GM15510 (cell line): ENCODE data around the gene OPRM1.

Source experiments
- POLR2A ChIP-seq: IDR thresholded peaks from 3 replicates; pipeline ENCODE4 v1.6.1; 2011; ENCODE audit warnings: borderline replicate concordance; ENCODE audit not compliant: insufficient read length; ENCODE audit errors: extremely low read depth

The OPRM1 gene

DNA sequence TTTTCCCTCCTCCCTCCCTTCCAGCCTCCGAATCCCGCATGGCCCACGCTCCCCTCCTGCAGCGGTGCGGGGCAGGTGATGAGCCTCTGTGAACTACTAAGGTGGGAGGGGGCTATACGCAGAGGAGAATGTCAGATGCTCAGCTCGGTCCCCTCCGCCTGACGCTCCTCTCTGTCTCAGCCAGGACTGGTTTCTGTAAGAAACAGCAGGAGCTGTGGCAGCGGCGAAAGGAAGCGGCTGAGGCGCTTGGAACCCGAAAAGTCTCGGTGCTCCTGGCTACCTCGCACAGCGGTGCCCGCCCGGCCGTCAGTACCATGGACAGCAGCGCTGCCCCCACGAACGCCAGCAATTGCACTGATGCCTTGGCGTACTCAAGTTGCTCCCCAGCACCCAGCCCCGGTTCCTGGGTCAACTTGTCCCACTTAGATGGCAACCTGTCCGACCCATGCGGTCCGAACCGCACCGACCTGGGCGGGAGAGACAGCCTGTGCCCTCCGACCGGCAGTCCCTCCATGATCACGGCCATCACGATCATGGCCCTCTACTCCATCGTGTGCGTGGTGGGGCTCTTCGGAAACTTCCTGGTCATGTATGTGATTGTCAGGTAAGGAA is at the start of gene OPRM1:
TSS of gene OPRM1 (plus strand) at position 10 of the 612 bp plus-strand sequence. CDS start at position 315, 305 bp downstream.
- no peak for TF ChIP-seq POLR2A

DNA sequence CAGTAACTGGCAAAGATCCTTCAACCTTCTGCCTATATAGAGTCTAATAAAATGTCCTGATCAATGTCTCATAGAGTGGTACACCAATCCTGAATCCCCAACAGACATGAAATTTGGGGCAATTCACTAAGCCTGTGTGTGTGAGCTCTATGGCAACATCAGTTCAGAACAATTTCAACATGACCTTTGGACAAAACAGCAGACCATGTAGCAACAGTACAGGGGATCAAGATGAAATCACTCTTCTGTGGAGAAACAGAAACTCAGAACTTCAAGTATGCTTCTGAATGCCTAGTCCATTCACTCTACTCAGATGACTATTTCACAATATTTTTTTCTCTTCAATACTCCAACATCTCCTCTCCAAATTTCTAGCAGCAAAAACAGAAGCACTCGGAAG is 49.1 kb upstream of the OPRM1 start:
- TF ChIP-seq POLR2A, result no peak

DNA sequence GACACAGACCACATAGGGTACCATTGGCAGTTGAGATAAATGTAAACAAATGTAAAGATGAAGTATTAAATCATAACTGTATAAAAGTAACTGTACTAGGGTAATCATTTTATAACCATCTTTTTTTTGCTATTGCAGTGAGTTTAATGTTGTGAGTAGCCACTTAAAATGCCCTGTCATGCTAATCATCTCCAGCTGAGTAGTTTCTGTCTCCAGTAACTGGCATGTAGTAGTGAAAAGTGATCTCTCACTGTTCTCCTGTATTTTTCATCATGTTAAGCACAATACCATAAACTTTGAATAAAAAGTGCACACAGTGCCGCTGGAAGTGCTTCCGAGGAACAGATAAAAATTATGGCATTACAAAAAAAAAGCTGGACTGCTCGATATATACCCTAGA is 45.0 kb upstream of the OPRM1 start:
- TF ChIP-seq POLR2A, result no peak

DNA sequence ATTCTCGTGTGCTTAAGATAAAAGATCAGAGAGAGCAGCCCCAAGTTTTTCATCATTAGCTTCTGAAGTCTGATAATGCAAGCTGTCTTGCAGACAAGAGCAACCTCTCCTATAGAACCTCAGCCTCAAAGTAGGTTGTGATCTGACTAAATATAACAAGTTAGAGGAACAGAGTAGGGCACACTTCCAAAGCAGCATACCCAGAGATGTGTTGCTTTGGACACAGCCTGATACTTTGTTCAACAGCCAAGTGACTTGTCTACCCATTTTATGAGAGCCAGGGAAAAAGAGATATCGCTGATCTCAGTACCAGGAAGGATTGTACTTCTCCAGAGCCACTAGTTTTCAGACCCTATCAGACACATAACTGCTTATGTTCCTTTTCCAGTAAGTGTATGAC is 44.2 kb upstream of the OPRM1 start:
- no peak for TF ChIP-seq POLR2A

DNA sequence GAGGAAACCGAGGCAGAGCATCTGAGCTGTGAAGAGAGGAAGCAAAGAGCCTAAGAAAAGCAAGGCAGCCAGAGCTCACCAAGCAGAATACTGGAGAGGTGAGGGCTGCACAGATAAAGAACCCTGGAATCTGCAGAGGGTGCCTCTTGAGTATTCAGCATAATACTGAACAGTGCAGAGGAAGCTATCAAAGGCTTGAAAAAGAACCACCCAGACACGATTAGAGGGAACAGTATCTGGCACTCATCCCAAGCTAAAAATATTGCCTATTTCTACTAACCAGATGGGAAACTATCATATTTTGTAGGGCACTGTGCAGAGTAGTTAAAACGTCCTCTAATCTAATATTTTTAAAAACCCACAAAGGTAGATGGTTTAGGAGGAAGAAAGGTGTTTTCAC is 41.8 kb upstream of the OPRM1 start:
- TF ChIP-seq POLR2A, result no peak

DNA sequence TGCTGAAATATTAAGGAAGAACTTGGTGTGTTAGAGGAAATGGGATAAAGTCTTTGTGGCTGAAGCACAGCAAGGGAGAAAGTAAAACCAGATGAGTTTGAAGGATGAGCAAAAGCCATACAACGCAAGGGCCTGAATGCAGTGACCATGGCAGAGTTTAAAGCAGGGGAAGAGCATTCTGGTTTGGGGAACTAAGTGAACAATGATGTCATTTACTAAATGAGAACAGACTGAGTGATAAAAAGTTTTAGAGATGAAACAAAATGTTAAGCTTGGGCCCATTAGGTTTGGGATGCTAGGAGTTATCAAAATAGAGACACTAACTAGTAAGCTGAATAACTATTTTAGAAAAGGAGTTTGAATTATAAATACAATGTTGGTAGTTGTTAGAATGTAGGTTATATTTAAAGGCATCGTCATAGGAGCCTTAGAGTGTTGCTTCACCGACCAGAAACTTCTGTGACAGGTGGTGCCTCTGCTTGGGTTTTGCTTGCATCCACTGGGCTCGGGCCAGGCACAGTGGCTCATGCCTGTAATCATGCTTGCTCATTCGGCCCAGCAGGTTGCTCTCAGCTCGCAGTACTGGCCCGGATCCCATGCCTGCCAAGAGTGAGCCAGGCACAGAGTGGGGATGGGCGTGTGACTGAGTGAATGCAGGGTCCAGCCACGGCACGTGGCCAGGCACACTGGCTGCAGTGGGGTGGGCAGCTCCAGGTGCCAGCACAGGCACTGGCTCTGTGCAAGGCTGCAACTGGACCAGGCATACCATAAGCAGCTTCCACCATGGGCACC is 37.4 kb upstream of the OPRM1 start:
- TF ChIP-seq POLR2A, result no peak

DNA sequence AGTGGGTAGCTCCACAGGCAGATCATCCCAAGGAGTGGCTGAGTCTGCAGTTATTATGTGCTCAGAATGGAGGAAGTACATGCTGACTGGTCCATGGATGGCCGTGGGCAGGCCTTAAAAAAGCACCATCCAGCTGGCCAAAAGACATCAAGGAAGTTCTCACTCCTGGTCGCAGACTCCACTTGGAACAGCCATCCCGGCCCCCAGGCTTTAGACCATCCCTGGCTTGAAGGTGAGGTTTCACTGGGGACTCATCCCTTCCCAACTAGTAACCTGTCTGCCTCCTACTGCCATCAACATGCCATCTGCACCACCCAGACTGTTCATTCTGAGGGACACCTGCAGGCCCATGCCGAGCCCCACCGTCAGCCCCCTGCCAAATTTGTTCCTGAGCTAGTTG is 36.1 kb upstream of the OPRM1 start:
- no peak for TF ChIP-seq POLR2A

DNA sequence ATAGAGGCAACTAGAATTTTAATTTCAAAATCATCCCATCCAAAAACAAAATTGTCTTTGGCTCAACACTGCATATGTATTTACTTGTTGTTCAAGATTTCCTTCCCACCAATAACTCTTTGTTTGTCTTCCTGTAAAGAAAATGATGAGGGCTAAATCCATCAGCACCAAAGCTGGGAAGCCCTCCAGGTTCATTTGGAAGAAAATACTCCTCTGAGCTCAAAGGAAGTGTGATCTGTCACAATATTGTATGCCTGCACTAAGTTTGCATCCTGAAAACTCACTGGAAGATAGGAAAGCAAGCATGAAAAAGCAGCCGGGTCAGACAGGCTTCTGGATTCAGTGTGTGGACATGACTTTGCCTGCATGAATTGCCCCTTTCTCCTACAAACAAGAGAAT is 28.7 kb upstream of the OPRM1 start:
- TF ChIP-seq POLR2A, result no peak

DNA sequence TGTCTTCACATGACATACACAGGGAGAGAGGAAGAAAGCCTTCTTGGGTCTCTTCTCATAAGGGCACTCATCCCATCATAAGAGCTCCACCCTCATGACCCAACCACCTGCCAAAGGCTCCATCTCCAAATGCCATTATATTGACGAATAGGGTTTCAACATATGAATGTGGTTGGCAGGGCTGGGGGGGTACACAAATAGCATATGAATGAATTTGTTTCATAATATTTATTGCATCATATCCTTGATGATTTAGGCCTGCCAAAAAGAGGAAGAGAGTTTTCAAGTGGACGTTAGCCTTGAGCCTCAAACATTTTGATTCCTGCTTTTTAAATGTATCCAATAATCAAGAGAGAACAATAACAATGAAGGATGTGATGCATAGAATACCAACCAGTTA is 26.2 kb upstream of the OPRM1 start:
- TF ChIP-seq POLR2A, result no peak

DNA sequence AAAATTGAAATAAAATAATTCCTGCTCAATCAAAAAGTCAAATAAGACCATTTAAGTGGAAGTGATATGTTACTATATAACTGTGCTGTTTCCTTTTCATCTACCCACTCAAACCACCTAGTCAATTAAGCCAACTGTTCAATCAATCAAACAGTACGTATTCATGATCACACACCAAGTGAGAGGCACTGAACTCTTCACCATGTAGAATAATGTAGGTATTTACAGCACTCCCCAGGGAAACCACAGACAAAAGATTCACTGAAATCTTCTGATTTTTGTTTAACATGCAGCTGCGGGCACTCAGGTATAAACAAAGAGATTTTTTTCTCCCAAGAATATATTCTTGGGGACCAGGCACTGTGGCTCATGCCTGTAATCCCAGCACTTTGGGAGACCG is 21.3 kb upstream of the OPRM1 start:
- TF ChIP-seq POLR2A, result no peak

DNA sequence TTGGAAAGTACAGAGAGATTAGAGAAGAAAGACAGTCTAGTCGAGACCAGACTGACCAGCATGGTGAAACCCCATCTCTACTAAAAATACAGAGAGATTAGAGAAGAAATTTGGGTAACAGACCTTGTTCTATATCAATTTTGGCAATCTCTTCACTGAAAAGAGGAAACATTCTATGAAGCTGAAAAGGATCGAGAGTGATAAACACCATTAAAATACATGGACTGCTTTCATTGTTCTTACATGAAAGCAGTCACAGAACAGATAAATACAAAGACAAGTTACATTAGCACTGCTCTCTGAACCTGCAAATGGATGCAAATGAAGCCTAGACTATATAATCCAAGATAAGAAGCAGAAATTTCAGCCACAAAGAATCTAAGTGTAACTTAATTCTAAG is 8.4 kb upstream of the OPRM1 start:
- TF ChIP-seq POLR2A, result no peak

DNA sequence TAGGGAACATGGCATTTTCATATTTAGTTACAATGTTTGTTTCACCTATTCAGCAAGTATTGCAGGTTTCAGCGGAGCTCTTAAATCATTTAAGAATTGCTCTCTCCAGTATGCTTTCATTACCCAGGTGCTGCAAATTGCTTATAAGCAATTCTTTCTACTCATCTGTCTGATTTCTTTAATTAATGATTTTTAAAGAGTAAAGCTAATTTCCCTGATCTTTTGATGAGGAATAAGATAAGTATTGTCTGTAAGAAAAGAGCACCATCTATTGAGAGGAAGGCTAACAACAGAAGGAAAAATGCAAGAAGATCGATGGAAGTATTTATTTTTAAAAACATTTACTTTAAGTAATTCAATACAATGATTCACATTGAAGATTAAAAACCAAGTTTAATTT is 2.0 kb downstream of the OPRM1 start:
- TF ChIP-seq POLR2A, result no peak

DNA sequence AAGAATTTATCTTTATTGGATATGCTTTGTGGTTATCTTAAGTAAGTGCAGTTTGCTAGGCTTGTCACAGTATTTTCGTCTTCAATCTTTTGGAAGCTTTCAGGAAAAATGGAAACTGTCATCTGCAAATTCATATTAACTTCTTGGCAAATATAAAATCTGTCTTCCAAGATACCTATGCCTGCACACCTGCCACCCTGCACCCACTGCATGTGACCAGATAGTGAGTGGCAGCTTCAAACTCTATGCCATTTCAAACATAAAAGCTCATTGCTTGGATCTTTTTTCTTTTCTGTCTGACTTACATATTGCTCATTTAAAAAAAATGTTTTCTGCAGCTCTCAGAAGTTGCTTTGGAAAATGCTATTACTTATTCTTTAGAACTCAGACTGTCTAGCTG is 14.1 kb downstream of the OPRM1 start:
- no peak for TF ChIP-seq POLR2A

DNA sequence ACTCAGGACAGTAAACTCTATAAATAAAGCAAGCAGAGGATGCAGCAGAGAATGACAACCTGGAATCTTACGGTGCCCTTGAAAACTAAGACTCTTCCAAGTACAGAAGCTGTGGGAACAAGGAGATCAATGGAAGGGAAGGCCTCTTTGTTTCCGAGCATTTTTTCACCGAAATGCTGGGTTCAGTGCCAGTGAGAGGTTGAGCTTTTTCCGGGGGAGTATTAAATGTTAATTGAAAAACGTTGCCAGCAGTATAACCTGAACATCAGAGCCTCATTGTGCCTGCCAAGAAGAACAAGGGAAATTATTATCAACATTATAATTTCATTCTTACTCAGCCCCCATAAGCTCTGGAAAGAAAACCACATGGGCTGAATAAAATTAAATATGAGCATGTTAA is 17.5 kb downstream of the OPRM1 start:
- TF ChIP-seq POLR2A, result no peak

DNA sequence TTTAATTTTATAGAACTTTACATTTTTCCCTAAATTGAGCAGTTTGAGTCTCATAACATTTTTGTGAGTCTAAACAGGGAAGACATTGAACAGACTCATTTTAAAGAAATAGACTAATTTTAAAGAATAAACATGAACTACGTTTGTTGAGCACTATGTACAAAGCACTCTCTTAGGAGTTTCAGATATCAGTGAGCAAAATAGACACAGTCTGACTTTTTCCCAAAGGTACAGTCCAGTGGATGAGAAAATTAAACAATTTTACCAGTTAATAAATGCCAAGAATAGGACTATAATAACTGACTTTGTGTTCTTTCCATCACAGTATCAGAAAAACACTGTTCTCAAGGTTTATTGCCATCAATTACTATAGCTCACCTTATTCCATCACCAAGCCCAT is 18.1 kb downstream of the OPRM1 start:
- no peak for TF ChIP-seq POLR2A

DNA sequence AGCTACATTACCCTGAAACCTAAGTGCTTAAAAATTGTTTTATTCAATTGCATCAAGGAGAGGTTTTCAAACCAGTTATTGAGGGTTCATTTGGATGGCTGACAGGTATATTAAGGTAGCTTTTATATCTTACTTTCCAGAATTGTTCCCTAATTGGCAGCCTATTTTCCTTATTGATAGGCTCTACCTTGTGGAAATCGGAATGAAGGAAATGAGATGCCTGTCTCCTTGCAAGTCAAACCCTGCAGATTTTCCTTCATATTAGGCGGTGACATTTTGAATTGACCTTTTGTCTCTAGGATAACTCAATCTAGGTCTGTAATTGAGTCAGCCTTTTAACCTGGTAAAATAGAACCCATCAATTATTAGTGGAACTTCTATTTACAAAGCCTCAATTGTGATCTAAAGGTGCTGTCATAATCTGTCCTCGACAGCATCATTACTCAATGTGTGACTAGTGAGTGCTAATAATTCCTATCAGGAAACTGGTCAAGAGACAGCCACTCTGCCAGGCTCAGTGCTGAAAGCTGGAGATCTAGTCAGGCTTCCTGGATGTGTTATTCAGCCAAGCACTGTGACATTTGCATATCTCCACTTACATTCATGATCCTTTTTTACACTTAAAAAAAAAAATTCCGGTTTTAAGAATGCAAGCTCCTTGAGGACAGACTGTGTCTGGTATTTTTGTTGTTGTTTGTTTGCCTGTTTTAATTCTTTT is 20.1 kb downstream of the OPRM1 start:
- TF ChIP-seq POLR2A, result no peak
